Loucy (cell line): ENCODE results near the gene SYTL1.

Experiments used
- EZH2phosphoT487 ChIP-seq: fragments of 200-600 bp; IDR thresholded peaks from 2 replicates; pipeline ENCODE4 v1.6.1; 2018; ENCODE audit warnings: antibody characterized with exemption, mild to moderate bottlenecking, moderate library complexity, borderline replicate concordance
- TF ChIP-seq, protein P1 (sequence below): fragments of 200-600 bp; sonication (generic); conservative IDR thresholded peaks from 2 replicates; pipeline ENCODE4 v1.5.1; 2014; ENCODE audit warnings: mild to moderate bottlenecking, antibody characterized with exemption, low read length

DNA sequence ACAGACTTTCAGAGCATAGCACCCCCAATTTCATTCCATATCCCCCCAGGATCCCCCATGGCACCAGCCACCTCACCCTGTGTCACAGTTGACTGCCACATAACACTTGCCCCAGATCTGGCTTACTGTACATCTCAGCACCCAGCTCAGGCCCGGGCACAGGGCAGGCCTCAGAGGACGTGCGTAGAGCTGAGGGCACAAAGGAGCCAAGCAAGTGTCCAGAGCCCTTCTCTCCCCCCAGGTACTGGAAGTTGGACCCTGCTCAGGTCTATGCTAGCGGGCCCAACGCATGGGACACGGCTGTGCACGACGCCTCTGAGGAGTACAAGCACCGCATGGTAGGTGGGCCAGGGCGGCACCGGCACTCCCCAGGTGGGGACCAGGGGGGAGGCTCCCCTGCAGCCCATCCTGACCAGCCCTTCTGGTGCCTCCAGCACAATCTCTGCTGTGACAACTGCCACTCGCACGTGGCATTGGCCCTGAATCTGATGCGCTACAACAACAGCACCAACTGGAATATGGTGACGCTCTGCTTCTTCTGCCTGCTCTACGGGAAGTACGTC lies 8.0 kb upstream of the SYTL1 start:
- TF ChIP-seq, protein P1, sequence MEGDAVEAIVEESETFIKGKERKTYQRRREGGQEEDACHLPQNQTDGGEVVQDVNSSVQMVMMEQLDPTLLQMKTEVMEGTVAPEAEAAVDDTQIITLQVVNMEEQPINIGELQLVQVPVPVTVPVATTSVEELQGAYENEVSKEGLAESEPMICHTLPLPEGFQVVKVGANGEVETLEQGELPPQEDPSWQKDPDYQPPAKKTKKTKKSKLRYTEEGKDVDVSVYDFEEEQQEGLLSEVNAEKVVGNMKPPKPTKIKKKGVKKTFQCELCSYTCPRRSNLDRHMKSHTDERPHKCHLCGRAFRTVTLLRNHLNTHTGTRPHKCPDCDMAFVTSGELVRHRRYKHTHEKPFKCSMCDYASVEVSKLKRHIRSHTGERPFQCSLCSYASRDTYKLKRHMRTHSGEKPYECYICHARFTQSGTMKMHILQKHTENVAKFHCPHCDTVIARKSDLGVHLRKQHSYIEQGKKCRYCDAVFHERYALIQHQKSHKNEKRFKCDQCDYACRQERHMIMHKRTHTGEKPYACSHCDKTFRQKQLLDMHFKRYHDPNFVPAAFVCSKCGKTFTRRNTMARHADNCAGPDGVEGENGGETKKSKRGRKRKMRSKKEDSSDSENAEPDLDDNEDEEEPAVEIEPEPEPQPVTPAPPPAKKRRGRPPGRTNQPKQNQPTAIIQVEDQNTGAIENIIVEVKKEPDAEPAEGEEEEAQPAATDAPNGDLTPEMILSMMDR: no peak
- no peak for TF ChIP-seq EZH2phosphoT487
